WERI-Rb-1 (cell line): Measurements from ENCODE around the gene SMOC2.

Source experiments
- DNase-seq: peaks from one replicate; pipeline ENCODE4 v3.0.0-alpha.2; 2020
- H3K27ac ChIP-seq: fragments of 250-450 bp; sonication (Bioruptor Pico); 2 replicates; pipeline ENCODE4 v1.5.1; 2020; ENCODE audit warnings: mild to moderate bottlenecking, moderate library complexity
- H3K27me3 ChIP-seq: fragments of 250-450 bp; sonication (Bioruptor Pico); 2 replicates; pipeline ENCODE4 v1.5.1; 2021; ENCODE audit warnings: mild to moderate bottlenecking, low read depth, moderate library complexity; ENCODE audit not compliant: insufficient read depth, severe bottlenecking
- H3K36me3 ChIP-seq: fragments of 250-450 bp; sonication (Bioruptor Pico); 2 replicates; pipeline ENCODE4 v1.5.1; 2020; ENCODE audit warnings: mild to moderate bottlenecking, moderate library complexity
- H3K4me3 ChIP-seq: 2 replicates; pipeline ENCODE4 v1.5.1; 2011; ENCODE audit warnings: low read depth, mild to moderate bottlenecking, control low read depth, low read length
- H3K9me3 ChIP-seq: fragments of 250-450 bp; sonication (Bioruptor Pico); 2 replicates; pipeline ENCODE4 v1.5.1; 2021; ENCODE audit warnings: mild to moderate bottlenecking, moderate library complexity; ENCODE audit not compliant: severe bottlenecking
- TF ChIP-seq, protein P1 (sequence below): IDR thresholded peaks from 2 replicates; pipeline ENCODE4 v1.5.1; 2011; ENCODE audit warnings: low read depth, mild to moderate bottlenecking, control low read depth, inconsistent platforms, low read length

Gene SMOC2

GRCh38 chr6:168417191-168417590, 23.8 kb upstream of the SMOC2 start:
- H3K27me3 ChIP-seq, result no peaks in the 10 kb centered on the region
- no peaks in the 10 kb centered on the region for H3K9me3 ChIP-seq
- TF ChIP-seq, protein P1, sequence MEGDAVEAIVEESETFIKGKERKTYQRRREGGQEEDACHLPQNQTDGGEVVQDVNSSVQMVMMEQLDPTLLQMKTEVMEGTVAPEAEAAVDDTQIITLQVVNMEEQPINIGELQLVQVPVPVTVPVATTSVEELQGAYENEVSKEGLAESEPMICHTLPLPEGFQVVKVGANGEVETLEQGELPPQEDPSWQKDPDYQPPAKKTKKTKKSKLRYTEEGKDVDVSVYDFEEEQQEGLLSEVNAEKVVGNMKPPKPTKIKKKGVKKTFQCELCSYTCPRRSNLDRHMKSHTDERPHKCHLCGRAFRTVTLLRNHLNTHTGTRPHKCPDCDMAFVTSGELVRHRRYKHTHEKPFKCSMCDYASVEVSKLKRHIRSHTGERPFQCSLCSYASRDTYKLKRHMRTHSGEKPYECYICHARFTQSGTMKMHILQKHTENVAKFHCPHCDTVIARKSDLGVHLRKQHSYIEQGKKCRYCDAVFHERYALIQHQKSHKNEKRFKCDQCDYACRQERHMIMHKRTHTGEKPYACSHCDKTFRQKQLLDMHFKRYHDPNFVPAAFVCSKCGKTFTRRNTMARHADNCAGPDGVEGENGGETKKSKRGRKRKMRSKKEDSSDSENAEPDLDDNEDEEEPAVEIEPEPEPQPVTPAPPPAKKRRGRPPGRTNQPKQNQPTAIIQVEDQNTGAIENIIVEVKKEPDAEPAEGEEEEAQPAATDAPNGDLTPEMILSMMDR, result 0 out of 2 replicates have a peak, but pooled peaks have one; percentile 14
- H3K36me3 ChIP-seq, result no peaks in the 10 kb centered on the region
- no peak overlapping the region for H3K4me3 ChIP-seq
- DNase-seq, result no peak
- no peak overlapping the region for H3K27ac ChIP-seq

DNA sequence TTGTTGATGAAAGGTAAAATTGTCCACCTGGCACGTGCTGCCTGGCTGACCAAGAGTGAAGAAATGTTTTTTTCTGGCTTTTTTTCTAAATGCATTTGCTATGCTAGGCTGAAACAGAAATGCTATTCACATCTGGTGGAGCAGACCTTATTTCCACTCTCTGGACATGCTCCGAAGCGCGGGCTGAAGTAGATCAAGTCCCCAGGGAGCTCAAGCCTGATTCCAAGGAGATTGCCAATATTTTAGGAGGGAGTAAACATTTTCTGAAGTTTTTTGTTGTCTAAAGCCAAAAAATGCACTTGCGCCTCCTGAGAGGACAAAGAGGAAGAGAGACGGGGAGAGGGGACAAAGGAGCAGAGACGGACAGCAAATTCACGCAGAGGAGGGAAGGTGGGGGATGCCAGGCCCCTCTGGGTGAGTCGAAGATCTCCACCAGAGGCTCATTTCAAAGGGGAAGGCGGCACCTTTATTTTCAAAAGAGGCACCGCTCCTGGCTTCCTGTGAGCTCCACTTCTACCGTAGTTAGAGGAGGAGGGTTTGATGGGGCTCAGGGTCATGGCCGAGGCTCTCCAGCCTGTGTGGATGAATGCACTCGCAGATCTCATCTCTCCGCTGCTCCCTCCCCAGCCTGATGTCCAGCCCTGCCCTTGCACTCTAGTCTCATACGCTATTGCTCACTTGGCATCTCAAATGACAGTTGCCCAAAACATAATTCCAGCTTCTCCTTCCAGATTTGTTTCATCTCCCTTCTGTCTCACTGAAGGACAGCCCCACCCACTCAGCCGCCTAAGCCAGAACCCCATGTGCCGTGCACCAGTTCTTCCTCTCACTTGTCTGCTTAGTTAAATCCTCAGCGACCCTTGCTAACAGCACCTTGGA, 23.1 kb upstream of the SMOC2 start:
- Histone ChIP-seq H3K27me3 (no peaks in the 10 kb centered on the region), H3K36me3 (no peaks in the 10 kb centered on the region), H3K4me3 (no peak overlapping the region), H3K9me3 (no peaks in the 10 kb centered on the region), H3K27ac (no peak overlapping the region)
- TF ChIP-seq, protein P1, result no peak
- DNase-seq, result peak; percentile 32

GRCh38 chr6:168418711-168419121, 22.3 kb upstream of the SMOC2 start:
- Histone ChIP-seq H3K9me3 (no peaks in the 10 kb centered on the region), H3K4me3 (no peak overlapping the region), H3K27me3 (no peaks in the 10 kb centered on the region), H3K27ac (no peak overlapping the region), H3K36me3 (no peaks in the 10 kb centered on the region)
- TF ChIP-seq, protein P1, result no peak
- DNase-seq, result no peak

DNA sequence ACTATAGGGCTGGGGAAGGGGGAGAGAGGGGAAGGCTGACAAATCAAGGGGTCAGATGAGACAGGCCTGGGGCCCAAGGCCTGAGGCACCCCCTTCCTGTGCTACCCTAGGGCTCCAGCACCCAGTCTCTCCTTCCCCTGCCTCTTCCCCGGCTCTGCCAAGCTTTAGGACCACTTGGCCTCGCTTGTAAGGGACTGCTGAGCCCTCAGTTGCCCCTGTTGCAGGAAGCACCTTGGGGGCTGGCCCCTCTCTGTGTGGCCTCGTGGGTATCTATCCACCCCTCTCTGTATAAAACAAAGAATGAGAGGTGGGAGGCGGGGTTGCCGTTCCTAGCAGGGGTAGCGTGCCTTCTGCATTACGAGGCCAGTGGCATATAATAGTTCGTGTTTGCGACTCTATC, 21.4 kb upstream of the SMOC2 start:
- Histone ChIP-seq H3K36me3 (no peaks in the 10 kb centered on the region), H3K9me3 (no peaks in the 10 kb centered on the region), H3K27ac (no peak overlapping the region), H3K27me3 (no peaks in the 10 kb centered on the region), H3K4me3 (no peak overlapping the region)
- DNase-seq, result no peak
- TF ChIP-seq, protein P1, result no peak

- H3K36me3 ChIP-seq, result no peaks in the 10 kb centered on the region
- H3K27me3 ChIP-seq, result no peaks in the 10 kb centered on the region
- no peak for DNase-seq
- H3K4me3 ChIP-seq, result no peak overlapping the region
- no peaks in the 10 kb centered on the region for H3K9me3 ChIP-seq
- TF ChIP-seq, protein P1, result no peak
- no peak overlapping the region for H3K27ac ChIP-seq
These were observed 20.9 kb upstream of the SMOC2 start for GRCh38 chr6:168420084-168420483.

DNA sequence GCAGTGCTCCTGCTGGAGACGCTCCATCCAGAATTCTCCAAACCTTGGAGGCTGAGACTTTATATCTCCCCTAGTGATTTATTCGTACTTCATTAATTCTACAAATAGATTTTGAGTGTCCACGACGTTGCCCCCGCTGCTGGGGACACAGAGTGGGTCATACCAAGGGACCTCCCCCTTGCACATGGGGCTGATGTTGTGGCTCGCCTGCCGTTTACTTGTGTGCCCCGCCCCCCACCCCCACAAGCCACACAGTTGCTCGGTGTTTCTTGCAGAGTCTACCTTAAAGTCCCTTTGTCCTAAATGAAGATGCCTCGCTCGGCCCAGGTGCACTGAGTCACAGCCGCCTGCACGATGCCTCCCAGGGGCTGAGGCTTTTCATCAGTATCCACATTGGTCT, 20.3 kb upstream of the SMOC2 start:
- H3K36me3 ChIP-seq, result no peaks in the 10 kb centered on the region
- H3K4me3 ChIP-seq, result no peak overlapping the region
- no peak overlapping the region for H3K27ac ChIP-seq
- no peaks in the 10 kb centered on the region for H3K27me3 ChIP-seq
- H3K9me3 ChIP-seq, result no peaks in the 10 kb centered on the region
- TF ChIP-seq, protein P1, result no peak
- DNase-seq, result no peak
